Ovary (tissue), 3 donors: ENCODE data around the gene GSG1L.

Source experiments
- CTCF ChIP-seq, 3 donors: fragments of 450-650 bp in 2 of 3; fragments of 200-600 bp in 1 of 3; IDR thresholded peaks; one replicate each; pipeline versions ENCODE4 v1.5.1 to v1.8.0; 2016 to 2022; ENCODE audit warnings: antibody characterized with exemption in 3 of 3, mild to moderate bottlenecking in 1 of 3
- EP300 ChIP-seq: sonication (generic); formaldehyde crosslinking; IDR thresholded peaks from one replicate; pipeline ENCODE4 v1.6.1; 2017; ENCODE audit warnings: antibody characterized with exemption
- POLR2A ChIP-seq: fragments of 450-650 bp; IDR thresholded peaks from one replicate; pipeline ENCODE4 v1.6.1; 2017; ENCODE audit warnings: antibody characterized with exemption, mild to moderate bottlenecking, moderate library complexity
- donor health status: DM: no; HTN: no; CAD: no.

GRCh38 chr16:28087675-28088300 is 24.3 kb upstream of the GSG1L start:
- TF ChIP-seq CTCF (IDR thresholded peaks at IDR 0.05) (no peak), EP300 (no peak), POLR2A (no peak)
